ENCODE data around the gene DDX28. TPM values are rescaled to one million over a fixed set of nuclear protein-coding genes. Genes with fewer than 3 reads are reported as not detected.
A peak's percentile ranks its signal among the peaks of the same experiment; 100 is the strongest.

The DDX28 gene
- total and polyA plus RNA-seq, 2 of the 8 experiments (the other 6 are each of a cell fraction or from before 2014, with no cell fraction given): 16.8 to 28.1 TPM

DNA sequence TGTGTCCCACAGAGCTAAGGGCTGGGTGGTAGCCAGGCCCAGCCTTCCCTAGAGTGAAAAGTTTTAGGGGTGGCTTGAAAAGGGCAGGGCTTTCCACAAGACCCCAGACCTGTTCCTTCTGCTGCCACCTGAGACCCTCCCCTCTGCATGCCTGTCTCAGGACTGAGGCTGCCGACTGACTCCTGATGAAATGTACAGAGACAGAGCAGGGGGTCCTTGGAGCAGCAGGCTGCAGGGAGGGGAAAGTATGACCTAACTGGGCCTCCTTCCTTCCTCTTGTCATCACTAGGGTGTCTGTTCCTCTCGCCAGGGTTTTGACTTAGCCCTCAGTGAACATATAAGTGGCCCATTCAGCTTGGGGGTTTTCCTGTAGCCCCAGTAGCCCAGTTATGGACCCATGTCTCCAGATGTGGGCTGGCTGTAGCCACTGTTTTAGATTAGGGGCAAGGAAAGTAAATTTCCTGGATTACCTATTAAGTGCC lies 47.3 kb upstream of the DDX28 start:
- FAIRE-seq (no peak), DNase-seq (ENCODE audit: low read depth in 1 of 2, low spot score in 2 of 2) (peak in 1 of 2 experiments; percentile 20)
- no peaks in the 10 kb centered on the region for H3K79me1 ChIP-seq (ENCODE audit: low read depth, low read length)
- no peaks in the 10 kb centered on the region for H3K23me2 ChIP-seq (ENCODE audit: low read depth, low read length)
- no peak overlapping the region for H3K18ac ChIP-seq (ENCODE audit: extremely low read depth, low read length)
- no peak overlapping the region for H3K4me3 ChIP-seq (ENCODE audit: extremely low read depth in 1 of 4, insufficient read depth in 2 of 4, low read depth in 3 of 4, low read length in 4 of 4)
- H3K4ac ChIP-seq (replicated peaks; ENCODE audit: insufficient read length, low read depth, low read length): no peak overlapping the region
- WGBS, 2 experiments (ENCODE audit: extremely low coverage in 1 of 2, insufficient coverage in 1 of 2, insufficient read length in 1 of 2, insufficient replicate concordance in 2 of 2, low coverage in 1 of 2, low lambda C conversion rate in 2 of 2, missing lambda C conversion rate in 1 of 2): 80% methylated on average over 2 of the region's 2 CpGs; no CpG with 5 or more reads in 1 of the 2 experiments
- H3K9ac ChIP-seq (replicated peaks in 1 of 4; ENCODE audit: extremely low read depth in 1 of 4, low read depth in 3 of 4, low read length in 3 of 4): no peak overlapping the region
- ChIA-PET POLR2A (ENCODE audit: partially characterized antibody) (interaction anchor here (4.2 kb wide), 1 partner anchor 13 kb away, joined by 19 read pairs; the partner anchor contains the start of gene NFATC3), CTCF (ENCODE audit: partially characterized antibody) (interaction anchor here (0.6 to 2.5 kb wide), 6 partner anchors 9 to 202 kb away, joined by 3 to 19 read pairs (median 4); no protein-coding TSS in a partner anchor)
- H3K27me3 ChIP-seq (replicated peaks in 1 of 4; ENCODE audit: control insufficient read depth in 3 of 4, extremely low read depth in 1 of 4, insufficient read depth in 3 of 4, low read length in 3 of 4): no peaks in the 10 kb centered on the region
- H4K20me1 ChIP-seq (replicated peaks in 1 of 2; ENCODE audit: control insufficient read depth in 1 of 2, insufficient read depth in 2 of 2, low read length in 2 of 2): peaks cover 0 to 3% of the 10 kb centered on the region in 2 experiments
- H3K56ac ChIP-seq (replicated peaks; ENCODE audit: insufficient read length, low read depth, low read length): no peak overlapping the region
- no peak overlapping the region for H2AFZ ChIP-seq (ENCODE audit: low read length)
- no peak overlapping the region for H4K91ac ChIP-seq (replicated peaks; ENCODE audit: insufficient read length, low read length)
- H3K14ac ChIP-seq (ENCODE audit: insufficient read length): no peak overlapping the region
- no peak overlapping the region for H2BK20ac ChIP-seq (ENCODE audit: low read length)
- H2BK120ac ChIP-seq (replicated peaks; ENCODE audit: low read depth, low read length): no peak overlapping the region
- H4K5ac ChIP-seq (ENCODE audit: insufficient read length, low read depth, low read length): no peak overlapping the region
- no peaks in the 10 kb centered on the region for H3K4me1 ChIP-seq (replicated peaks in 1 of 4; ENCODE audit: control insufficient read depth in 3 of 4, insufficient read depth in 4 of 4, low read length in 3 of 4)
- no peaks in the 10 kb centered on the region for H3K9me3 ChIP-seq (ENCODE audit: insufficient read depth in 2 of 2, low read depth in 1 of 2, low read length in 1 of 2)
- H3K23ac ChIP-seq (ENCODE audit: insufficient read length): no peak overlapping the region
- H4K8ac ChIP-seq (ENCODE audit: extremely low read depth, insufficient read depth, low read length): no peak overlapping the region
- H2BK5ac ChIP-seq (ENCODE audit: low read depth, low read length): no peak overlapping the region
- no peak overlapping the region for H2BK12ac ChIP-seq (ENCODE audit: low read depth, low read length)
- H2BK15ac ChIP-seq (ENCODE audit: low read length): no peak overlapping the region
- no peak overlapping the region for H3K4me2 ChIP-seq (ENCODE audit: insufficient read depth in 1 of 2, low read depth in 2 of 2, low read length in 2 of 2)
- no peak overlapping the region for H3K27ac ChIP-seq (ENCODE audit: low read depth, low read length)
- no peak for TF ChIP-seq CBX8 (IDR thresholded peaks at IDR 0.05; ENCODE audit: borderline replicate concordance, low read depth, low read length)
- no peak overlapping the region for H2AK5ac ChIP-seq (ENCODE audit: low read depth, low read length)
- no peaks in the 10 kb centered on the region for H3K79me2 ChIP-seq (ENCODE audit: control insufficient read depth in 1 of 2, insufficient read depth in 2 of 2, low read length in 2 of 2)
- peaks cover 9 to 35% (median 29%) of the 10 kb centered on the region in 4 experiments; a peak in 7 of 8 replicates for H3K36me3 ChIP-seq (ENCODE audit: control insufficient read depth in 2 of 4, insufficient read depth in 4 of 4, low read length in 3 of 4)
